GM12873 (cell line): ENCODE data around the gene CXCR5.

Experiments used
- TF ChIP-seq, protein P1 (sequence below): IDR thresholded peaks from 2 replicates; pipeline ENCODE4 v1.5.1; 2012; ENCODE audit warnings: low read depth, mild to moderate bottlenecking, moderate library complexity, low read length, control low read depth; ENCODE audit not compliant: insufficient read depth; ENCODE audit errors: missing control alignments

Gene CXCR5

DNA sequence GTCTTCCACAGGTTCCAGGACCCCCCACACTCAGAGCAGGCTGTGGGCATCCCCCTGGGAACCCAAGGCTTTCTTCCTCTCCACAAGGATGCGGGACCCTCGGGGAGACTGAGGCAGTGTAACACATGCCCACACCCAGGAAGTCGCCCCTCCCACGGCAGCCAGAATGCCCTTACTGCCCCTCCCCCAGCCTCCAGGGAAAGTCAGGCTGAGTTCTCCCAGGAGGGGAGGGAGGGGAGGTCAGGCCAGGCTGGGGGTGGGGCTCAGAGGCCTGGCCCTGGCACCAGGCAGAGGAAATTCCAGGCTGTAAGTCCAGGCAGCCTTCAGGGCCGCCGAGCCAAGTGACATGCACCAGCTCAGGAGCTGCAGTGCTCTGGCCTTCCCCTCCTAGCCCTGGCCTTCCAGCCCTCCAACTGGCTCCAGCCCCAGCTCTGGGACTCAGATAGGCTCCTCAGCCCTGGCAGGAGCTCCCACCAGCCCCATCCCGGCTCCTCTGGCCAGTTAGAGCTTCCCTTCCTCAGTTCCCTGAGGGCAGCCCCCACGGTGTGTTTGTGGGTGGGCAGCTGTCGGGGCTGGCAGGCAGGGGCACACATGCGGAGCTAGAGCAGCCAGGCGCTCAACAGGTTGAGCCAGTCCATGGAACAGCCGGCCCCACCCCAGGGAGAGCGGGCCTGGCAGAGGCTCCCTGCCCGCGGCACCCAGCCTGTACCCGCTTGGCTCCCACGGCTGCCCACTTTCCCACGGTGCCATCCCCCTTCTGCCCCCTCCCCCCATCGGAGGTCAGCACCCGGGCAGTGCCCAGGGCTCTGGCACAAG is 38.4 kb downstream of the CXCR5 start:
- TF ChIP-seq, protein P1, sequence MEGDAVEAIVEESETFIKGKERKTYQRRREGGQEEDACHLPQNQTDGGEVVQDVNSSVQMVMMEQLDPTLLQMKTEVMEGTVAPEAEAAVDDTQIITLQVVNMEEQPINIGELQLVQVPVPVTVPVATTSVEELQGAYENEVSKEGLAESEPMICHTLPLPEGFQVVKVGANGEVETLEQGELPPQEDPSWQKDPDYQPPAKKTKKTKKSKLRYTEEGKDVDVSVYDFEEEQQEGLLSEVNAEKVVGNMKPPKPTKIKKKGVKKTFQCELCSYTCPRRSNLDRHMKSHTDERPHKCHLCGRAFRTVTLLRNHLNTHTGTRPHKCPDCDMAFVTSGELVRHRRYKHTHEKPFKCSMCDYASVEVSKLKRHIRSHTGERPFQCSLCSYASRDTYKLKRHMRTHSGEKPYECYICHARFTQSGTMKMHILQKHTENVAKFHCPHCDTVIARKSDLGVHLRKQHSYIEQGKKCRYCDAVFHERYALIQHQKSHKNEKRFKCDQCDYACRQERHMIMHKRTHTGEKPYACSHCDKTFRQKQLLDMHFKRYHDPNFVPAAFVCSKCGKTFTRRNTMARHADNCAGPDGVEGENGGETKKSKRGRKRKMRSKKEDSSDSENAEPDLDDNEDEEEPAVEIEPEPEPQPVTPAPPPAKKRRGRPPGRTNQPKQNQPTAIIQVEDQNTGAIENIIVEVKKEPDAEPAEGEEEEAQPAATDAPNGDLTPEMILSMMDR: no peak

DNA sequence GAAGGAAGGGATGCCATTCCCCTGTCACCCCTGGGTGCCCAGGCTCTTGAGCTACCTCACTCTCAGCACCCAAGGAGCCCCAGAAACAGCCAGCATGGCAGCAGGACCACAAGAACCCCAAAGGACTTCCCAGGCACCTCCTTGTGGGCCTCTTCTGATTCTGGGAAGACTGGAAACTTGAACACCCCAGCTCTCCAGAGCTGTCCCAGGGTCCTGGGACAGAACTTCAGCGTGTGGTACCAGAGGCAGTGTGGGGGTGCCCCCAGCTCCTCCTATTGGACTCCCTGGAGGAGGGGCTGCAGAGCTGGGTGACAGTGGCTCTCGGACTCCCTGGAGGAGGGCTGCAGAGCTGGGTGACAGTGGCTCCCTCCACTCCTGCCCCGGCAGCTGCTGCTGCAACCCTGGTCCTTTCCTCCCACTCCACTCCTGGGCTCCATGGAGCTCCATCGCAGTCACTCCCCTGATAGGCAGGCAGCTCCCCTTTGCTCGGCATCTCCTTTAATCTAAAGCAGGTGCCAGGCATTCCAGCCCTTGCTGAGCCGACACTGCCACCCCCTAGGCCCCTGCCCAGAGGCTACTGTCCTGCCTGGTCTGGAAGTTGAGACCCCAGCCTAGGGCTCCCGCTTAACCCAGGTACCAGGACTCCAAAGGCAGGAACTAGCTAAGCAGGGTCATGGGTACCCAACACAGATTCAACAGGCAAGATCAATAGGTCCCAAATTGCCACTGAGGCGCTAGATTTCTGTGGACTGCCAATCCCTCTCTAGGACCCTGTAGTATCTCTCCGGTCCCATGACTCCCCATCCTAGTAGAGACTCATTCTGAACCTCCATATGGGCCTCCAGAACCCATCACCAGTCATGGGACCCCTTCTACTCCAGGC is 39.3 kb downstream of the CXCR5 start:
- TF ChIP-seq, protein P1: no peak

DNA sequence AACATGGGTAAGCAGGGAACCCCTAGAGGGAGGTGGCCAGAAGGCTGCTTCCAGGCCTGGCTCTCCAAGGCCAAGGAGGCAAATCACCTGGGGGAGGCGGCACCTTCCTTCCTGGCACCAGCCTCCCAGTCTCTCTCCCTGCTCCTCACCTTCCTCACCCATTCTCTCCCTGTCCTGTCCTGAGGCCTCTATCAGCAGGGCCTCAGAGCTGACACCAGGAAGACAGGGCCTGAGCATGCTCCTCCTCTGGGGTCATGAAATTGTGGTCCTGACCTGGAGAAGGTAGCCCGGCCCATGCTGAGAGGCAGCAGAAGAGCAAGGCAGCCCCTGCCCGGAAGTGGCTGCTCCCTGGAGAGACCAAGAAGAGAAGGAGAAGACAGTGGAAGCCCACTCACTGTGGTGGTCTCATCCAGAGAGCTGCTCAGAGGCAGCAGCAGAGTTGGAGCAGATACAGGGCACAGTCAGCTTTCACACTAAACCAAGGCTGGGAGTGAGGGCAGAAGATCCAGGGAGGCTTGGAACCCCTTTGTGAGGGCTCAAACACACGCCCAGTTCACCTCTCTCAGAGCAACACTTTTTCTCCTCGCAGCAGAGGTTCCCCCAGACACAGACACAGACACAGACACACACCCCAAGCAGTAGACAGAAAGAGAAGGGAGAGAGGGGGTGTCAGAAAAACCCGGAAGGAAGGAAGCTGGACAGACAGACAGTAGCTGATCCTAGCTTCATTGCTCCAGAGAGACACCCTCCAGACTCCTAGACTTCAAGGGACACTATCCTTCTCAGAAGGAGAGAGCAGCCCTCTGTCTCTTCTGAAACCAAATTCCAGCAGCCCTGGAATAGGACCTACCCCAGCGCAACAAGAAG is 40.3 kb downstream of the CXCR5 start:
- TF ChIP-seq, protein P1: no peak

DNA sequence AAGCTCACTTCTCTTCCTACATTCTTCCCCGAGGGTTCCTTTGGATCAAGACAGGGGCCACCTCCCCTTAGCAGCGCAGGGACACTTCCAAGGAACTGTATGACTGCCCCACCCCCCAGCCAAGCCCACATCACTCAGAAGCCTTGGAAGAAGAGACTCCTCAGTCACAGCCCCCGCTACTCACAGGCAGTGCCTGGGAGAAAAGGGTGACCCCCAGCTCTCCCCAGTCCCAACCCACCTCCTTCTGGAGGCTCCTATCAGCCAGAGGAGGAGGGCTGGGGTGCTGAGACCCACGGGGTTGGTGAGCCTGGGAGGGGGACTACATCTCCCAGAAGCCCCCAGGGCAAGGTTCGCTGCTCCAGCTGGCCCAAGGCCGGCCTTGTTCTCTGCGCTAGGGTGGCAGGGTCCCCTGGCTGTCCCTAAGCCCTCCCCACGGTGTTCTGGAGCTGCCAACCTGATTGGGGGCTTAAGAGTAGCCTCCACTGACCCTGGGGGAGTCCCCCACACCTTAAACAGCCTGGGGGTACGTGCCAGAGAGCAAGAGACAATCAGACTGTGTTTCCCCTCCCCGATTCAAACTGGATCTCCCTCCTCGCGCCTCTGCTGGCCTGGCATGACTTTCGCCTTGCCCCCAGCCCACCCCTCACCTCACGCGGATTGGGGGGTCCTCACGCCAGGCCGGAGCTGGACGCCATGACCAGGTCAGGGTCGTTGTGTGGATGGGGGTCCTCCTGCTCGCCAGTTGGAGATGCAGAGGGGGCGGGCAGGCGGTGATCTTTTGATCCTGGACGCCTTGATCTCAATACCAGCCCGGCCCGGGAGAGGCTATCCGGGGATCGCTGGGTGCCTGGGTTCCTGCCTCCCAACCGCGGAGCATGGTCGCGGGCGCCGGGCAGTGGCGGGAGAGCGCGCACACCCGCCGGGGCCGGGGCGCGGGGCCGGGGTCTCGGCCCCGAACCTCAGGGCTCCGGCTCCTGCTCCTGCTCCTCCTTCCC is 41.2 kb downstream of the CXCR5 start:
- TF ChIP-seq, protein P1: no peak

DNA sequence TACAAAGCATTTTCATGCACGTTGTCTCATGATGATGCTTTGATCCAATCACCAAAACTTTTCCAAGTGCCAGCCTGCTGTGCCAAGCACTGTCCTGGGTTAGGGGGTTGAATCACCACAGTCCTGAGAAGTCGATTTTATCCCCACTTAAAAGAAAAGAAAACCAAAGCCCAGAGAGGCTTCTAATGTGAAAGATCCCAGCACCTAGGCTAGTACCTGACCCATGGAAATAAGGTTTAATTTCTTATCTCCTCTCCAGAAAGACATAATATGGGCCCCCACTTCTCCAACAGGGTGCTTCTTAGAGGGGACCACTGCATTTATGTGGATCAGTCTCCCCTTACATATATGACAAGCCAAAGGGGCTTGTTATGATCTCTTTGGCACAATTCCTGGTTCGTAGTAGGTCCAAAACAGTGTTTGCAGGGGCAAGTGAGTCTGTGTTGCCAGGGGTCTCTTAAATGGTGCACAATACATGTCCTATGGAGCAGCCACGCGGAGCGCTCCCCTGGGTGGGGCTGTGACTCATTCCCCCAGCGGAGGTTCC is 43.9 kb downstream of the CXCR5 start:
- TF ChIP-seq, protein P1: no peak
